DMS53 treated with DMSO at 0.1 percent for 48 hours (cell line): Measurements from ENCODE around the gene ADRA2C.

ENCODE experiments used
- DNase-seq: peaks from one replicate; lab custom pipeline; 2025; ENCODE audit not compliant: unreplicated experiment; lab: John Stamatoyannopoulos, UW

The ADRA2C gene

DNA sequence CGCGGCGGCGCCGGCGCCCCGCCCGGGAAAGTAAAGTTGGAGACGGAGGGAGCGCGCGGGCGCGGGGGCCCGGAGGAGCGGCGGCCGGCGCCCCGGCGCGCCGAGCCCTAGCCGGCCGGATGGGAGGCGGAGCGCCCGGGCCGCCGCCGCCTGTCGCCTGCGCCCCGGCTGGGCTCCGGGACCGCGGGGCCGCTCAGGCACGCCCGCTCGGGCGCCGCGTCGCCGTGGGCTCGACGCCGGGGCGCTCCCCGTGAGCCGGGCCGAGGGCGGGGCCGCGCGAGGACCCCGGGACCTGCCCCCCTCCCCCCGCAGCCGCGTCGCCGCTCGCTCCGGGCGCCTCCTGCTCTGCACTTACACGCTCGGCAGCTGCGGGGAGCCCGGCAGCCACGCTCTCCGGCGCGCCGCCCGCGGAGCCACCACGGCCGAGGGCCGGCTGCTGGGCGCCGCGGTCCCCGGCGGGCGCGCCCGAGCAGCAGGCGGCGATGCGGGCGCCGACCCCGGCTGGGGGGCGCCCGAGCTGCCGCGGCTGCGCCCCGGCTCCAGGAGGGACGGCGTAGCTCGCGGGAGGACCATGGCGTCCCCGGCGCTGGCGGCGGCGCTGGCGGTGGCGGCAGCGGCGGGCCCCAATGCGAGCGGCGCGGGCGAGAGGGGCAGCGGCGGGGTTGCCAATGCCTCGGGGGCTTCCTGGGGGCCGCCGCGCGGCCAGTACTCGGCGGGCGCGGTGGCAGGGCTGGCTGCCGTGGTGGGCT, at the start of gene ADRA2C:
TSS of gene ADRA2C (plus strand) at position 350 of the 749 bp plus-strand sequence. CDS start at position 572, 222 bp downstream.
- DNase-seq = no peak

DNA sequence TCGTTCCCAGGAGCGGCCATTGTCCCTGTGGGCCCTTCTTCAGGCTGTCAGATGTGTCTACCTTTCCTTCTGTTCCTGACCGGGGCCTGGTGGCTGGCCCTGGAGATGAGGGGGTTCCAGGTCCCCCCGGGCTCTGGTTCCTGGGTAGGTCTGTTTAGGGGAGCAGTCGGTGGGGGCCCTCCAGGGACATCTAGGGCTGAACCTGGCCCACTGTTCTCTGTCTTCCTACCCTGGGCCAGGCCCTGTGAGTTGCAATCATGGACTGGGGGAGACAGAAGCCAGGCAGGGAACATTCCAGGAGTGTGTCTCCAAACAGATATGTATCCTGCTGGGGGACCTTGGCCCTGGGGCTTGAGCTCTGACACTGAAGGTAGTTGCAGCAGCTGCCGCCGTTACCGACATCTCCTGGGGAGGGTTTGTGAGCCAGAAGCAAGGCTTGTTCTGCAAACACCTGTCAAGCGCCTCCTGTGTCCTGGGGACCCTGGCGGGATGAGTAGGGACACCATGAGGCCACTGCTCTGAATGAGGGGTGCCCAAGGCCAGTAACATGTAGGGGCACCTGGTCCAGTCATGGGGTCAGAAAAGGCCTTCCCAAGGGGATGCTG, 49.5 kb upstream of the ADRA2C start:
- no peak for DNase-seq

DNA sequence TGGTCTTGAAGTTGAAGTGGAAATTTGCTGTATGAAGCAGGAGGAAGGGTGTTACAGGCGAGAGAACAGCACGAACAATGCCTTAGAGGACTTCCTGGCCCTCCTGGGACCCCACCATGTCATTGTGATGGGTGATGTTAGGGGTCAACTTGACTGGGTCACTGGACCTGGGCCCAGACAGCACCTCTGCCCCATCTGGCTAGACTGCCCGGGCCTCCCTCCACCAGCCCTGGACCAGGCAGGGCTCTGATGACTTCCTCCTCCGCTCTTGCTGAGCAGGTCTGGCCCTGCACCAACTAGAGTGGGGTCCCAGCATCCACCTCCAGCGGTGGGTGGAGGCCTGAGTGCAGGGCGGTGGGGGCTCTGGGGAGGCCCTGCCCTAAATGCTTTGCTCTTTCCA, 48.9 kb upstream of the ADRA2C start:
- DNase-seq = no peak

DNA sequence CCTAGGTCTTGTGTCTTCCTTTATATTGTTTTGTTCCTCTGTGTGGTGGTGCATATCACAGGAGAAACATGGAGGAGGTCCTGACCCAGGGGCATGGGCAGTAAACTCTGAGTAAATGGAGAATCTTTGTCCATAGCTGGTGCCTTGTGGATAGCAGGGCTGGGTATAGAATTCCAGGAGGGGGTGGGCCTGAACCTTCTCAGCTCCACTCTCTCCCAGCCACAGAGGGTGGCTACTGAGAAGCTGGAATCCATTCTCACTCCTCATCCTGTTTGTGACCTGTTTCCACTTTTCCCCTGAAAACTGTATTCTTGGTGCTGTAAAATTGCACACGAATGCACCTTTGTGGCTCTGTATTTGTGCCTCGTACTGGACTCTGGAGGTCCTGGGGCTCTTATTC, 47.7 kb upstream of the ADRA2C start:
- no peak for DNase-seq

DNA sequence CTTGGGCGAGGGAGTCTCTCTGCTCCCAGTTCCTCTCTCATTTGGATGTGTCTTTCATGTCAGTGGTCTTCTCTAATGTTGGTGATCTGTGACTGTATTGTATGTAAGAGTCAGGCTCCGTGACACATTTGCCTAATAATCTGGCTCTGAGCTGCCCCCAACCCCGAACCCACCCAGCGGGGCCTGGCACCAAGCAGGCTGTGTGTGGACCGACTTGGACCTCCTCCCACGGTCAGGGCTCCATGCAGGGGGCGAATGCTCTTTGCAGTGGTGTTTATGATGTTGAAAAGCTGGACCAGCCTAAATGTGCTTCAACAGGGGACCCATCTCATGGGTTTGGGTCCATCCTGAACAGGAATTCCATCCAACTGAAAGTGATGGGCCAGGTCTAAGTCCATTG, 47.0 kb upstream of the ADRA2C start:
- no peak for DNase-seq

DNA sequence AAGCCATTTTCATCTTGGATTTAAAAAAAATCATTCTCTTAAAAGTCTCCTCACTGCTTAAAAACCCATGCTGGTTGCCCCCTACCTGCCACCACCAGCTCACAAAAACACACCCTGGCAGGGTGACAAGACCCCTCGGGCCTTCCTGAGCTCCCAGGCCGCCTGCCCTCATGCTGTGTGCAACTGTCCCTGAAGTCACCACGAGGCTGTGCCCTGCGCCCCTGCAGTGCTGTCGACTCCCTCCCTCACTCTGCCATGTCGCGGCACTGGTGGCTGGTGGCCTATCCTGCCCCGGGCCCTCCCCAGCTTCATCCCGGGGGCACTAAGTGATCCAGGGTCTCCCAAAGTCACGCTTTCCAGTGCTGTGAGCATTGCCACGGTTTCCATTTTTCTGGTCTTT, 46.3 kb upstream of the ADRA2C start:
- no peak for DNase-seq

DNA sequence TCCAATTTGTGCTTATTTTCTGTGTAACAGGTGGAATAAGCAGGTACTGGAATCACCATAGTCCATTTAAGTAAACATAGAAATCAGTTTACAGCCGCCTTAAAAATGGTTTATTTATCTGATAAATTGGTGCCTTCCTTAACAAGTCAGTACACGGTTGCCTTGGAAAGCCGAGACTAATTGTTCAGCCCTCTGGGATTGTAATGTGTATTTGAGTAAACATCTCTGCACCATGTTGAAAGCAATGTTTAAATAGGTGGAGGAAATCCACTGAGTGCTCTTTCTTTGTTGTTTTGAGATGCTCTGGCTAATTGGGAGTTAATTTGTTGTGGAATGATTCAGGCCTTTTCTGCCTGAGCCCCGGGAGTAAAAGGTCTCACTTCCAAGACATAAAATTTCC, 45.7 kb upstream of the ADRA2C start:
- DNase-seq = no peak

DNA sequence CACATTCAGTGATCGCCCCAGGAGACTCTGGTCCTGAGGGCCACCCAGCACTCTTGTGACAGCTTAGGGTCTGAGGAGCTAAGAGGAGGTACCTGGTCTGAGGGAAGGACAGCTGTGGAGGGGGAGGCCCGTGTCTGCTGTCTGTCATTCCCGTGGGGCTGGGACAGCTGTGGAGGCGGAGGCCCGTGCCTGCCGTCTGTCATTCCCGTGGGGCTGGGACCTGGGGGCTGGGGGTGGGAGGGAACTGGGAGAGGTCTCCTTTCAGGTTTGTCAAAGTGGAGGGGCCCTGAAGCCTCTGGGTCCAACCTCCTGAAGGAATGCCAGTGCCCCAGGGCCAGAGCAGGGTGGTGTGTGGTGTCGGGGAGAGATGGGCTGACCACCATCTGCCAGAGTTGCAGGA, 45.0 kb upstream of the ADRA2C start:
- no peak for DNase-seq

DNA sequence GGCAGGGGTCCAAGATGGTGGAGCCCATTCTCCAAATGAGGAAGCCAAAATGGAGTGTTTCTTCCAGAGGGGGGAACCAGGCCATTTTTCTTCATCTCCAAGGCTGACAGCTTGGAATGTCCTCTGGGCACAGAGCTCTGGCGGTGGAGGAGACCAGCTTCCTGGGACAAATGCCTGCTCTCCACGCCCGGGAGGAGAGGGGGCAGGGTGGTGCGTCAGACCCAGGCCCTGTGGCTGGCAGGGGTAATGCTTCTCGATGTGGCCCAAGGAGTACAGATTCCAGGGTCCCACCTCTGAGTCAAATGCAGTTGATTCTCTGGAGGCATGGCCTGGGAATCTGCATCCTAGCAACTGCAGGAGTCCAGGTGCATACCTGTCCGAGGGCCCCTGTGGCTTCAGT, 44.6 kb upstream of the ADRA2C start:
- DNase-seq = no peak

DNA sequence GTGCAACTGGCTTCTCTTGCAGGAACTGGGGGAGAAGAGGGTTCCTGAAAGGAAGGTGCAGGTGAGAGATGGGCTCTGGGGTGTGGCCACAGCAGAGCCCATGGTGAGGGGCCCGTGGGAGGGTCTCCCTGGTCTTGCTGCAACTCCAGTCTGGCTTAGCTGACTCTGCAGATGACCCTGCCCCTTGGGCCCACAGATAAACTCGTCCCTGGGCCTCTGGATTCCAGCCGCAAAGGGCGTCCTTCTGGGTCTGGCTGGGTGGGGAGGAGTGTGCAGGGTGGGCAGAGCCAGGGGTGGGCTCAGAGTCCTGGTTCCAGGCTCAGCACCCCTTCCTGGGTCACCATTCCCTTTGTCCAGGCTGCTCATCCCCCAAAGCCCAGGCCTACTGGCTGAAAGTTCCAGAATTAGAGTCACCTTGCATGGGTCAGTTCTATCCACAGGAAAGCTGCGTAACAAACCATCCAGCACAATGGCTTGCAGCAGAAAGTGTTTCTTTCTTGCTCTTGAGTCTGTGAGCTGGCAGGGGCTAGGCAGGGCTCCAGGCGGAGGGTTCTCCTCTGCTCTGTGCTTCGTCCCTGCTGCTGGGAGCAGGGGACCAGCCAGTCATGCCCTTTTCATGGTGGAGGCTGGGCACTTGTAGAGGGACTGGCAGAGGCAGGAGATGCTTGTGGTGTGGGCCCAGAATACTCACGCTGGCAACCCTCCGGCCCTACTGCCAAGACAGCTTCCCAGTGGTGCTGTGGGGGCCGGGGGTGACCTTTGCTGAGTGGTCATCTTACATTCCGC, 43.5 kb upstream of the ADRA2C start:
- DNase-seq = no peak

DNA sequence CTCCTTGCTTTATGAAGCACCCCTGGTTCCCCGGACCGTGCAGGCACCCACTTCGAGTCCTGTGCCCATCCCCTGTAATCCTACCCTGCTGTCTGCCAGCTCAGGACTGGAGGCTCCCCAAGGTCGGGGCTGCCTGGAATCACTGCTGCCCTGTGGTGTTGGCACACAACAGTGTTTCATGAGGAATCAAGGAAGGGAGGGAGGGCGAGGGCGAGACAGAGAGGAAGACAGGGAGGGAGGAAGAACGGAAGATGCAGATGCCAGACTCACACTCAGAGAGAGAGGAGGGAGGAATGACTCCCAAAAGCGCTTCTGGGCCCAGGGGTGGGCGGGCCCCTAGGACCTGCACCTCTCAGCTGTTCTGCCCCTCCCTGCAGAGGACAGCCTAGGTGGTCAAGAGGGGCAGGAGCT, 42.9 kb upstream of the ADRA2C start:
- DNase-seq = no peak

DNA sequence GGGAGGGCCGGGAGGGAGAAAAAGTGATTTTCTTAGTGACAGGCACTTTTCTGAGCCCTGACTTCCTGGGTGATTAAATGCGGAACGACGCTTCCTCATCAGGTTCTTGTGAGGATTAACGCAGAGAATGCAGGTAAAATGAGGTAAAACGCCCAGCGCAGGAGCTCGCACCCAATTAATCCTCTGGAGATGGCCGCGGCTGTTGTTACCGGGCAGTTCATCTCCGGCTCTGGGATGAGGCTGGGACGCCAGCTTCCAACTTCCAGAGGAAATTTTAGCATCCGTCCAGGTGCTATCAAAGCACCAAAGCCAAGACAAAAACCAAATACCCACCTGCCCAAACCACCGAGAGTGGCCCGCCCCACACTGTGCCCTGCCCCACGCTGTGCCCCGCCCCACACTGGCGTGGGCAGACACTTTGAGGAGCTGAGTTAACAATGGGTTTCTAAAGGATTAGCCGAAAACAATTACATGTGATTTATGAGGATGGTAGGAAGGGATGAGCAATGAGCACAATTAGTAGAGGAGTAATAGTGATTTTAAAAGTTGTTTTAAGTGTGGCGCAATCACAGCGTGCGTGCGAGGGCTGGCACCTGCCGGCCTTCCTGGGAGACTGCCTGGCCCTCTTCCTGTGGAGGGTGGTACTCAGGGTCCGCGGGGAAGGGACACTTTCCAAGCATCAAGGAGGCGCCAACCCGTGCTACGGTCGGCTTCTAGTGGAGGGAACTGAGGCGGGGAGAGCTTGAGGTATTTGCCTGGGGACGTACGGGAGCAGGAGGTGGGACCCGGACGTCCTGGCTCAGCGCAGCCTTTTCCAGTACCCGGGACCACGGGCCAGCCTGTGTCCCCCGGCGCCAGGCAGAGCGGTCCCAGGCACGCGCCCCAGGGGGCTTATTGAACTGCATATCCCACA, 41.6 kb upstream of the ADRA2C start:
- DNase-seq = no peak

DNA sequence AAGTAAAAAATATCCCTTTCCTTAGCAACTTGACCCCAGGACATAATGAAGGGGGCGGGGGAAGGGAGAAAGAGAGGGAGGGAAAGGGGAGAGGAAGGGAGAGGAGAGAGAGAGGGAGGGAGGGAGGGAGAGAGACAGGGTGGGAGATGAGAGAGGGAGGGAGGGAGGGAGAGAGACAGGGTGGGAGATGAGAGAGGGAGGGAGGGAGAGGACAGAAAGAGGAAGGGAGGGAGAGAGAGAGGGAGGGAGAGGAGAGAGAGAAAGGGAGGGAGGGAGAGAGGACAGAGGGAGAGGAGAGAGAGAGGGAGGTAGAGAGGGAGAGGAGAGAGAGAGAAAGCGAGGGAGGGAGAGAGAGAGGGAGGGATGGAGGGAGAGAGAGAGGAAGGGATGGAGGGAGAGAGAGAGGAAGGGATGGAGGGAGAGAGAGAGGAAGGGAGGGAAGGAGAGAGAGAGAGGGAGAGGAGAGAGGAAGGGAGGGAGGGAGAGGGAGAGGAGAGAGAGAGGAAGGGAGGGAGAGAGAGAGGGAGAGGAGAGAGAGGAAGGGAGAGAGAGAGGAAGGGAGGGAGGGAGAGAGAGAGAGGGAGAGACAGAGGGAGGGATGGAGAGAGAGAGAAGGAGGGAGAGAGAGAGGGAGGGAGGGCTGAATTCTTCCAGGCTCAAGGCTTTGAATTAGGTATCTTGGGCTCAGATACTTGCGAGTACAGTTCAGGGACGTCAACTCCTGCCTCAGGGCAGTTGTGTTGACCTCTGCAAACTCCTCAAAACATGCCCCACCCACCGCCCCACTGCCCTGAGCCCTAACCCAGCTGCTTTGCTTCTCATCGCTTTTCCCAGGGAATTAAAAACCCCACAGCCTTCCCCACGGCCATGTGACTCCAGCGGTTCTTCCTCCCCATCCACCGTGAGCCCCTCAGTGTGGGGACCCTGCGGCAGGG, 40.0 kb upstream of the ADRA2C start:
- DNase-seq = no peak

DNA sequence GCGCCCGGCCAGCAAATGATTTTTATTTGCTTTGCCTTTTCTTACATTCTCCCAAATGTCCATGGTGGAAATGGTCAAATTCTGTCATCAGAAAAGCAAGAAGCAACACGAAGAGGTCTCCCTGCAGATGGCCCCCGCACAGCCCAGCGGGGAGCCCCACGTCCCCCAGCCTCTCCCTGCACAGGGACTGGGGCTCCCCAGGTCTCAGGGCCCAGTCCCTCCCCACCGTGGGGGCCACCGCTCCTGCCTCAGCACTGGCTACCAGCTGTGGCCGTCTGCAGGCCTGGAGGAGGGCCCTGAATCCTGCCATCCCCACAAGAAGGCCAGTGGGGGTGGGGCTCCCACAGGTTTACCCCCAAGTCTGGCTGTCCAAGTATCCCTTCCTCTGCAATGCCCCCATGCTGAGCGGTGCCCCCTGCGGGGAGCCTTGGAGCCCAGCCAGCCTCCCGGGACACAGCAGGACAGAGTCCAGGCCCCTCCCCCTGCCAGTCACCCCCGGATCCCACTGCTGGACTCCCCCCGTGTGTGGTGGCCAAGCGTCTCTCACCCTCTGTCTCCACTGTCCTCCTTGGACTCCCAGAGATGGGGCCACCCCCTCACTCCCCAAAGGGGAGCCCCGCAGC, 38.2 kb upstream of the ADRA2C start:
- no peak for DNase-seq

DNA sequence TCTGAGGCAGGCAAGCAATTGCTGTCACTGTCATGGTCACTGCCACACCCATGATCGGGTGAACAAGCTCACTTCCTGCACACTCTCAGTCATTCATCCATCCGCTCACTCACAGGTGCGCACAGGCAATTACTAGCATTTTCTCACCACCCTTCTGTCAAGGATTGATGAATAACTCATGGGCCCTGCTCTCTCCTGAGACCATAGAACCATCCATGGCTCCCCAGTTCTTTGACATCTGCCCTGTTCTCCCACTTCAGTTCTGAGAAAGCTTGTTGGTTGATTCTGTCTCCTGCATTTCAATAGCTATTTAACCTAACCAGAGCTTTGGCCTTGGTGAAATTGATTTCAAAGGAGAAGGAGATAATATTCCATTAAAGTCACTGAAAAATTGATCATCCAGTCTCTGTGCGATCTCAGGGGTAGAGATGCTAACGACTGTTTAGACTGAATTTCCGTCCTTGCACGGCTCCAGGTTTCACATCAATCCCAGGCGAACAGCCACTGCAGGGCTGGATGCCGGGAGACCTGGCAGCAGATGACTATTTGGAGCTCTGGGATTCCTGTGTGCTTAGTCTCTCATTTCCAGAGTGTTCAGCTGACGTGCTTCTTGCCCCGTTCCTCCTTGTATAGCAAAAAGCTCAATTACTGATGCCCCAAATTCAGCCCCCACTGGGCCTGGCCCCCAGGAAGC, 36.9 kb upstream of the ADRA2C start:
- DNase-seq = no peak

DNA sequence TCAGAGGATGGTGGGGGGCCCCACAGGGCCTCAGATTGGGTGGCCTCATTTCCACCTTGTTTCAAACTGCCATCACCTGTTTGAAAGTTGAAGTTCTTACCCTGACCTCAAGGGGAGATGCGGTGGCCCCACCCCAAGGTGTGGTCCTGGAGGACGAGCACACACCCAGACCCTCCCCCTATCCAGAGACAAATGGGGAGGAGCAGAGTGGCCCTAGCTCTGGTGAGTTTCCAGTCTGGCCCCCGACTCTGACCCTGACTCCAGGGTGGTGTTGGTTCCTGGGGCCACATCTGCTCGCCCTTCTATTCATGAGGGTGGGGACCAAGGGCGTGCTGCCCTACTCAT, 36.3 kb upstream of the ADRA2C start:
- DNase-seq = no peak

DNA sequence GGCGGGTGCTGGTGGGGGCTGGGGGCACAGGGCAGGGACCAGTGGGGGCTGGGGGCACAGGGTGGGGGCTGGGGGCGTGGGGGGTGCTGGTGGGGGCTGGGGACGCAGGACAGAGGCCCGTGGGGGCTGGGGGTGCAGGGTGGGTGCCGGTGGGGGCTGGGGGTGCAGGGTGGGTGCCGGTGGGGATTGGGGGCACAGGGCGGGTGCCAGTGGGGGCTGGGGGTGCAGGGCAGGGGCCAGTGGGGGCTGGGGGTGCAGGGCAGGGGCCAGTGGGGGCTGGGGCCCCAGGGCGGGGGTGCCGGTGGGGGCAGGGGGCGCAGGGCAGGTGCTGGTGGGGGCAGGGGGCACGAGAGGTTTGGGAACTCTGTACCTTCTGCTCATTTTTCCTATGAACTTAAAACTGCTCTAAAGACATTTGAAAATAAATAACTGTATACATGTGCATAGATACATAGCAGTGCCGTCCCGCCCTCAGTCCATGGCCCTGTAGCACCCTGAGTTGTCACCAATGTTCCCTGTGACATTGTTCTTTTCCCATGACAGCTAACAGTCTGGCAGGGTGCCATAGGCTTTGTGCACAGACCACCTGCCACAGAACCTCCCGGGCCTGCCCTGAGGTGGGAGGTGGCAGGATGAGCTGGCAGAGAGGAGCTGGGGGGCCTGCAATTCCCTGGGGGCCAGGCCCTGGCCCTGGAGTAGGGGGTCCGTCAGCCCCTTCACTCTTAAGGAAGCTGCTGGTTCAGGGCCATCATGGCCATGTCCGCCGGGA, 35.6 kb upstream of the ADRA2C start:
- no peak for DNase-seq
